ENCODE data around the gene PI4KA.

GRCh38 chr22:20867179-20868024, 8.8 kb upstream of the PI4KA start:
- TF ChIP-seq CREB5 (CRISPR knock-in tag; IDR thresholded peaks at IDR 0.05; ENCODE audit: low read depth) = no peak
- no peak for TF ChIP-seq TOX (CRISPR knock-in tag; IDR thresholded peaks at IDR 0.05; ENCODE audit: borderline replicate concordance)
- no peak for TF ChIP-seq SNAI2 (CRISPR knock-in tag; IDR thresholded peaks at IDR 0.05)
- peak; percentile 59; the same call in 1 of the 2 replicates for TF ChIP-seq PPARA (CRISPR knock-in tag; IDR thresholded peaks at IDR 0.05; ENCODE audit: borderline replicate concordance)
- TF ChIP-seq PATZ1 (CRISPR knock-in tag; IDR thresholded peaks at IDR 0.05; ENCODE audit: borderline replicate concordance) = no peak
- TF ChIP-seq OSR1 (CRISPR knock-in tag; IDR thresholded peaks at IDR 0.05) = no peak
- no peak for TF ChIP-seq GLIS3 (CRISPR knock-in tag; IDR thresholded peaks at IDR 0.05)
- TF ChIP-seq ZFP30 (CRISPR knock-in tag; IDR thresholded peaks at IDR 0.05) = no peak
- no peak for TF ChIP-seq RARB (CRISPR knock-in tag; IDR thresholded peaks at IDR 0.05)
- peak; percentile 53; the same call in 1 of the 2 replicates for TF ChIP-seq TCF4 (CRISPR knock-in tag; IDR thresholded peaks at IDR 0.05; ENCODE audit: borderline replicate concordance)
- no peak for TF ChIP-seq ZC3H10 (CRISPR knock-in tag; IDR thresholded peaks at IDR 0.05)
- no peak for TF ChIP-seq ZFP3 (CRISPR knock-in tag; IDR thresholded peaks at IDR 0.05)
- no peak for TF ChIP-seq CSDC2 (CRISPR knock-in tag; IDR thresholded peaks at IDR 0.05)
- no peak for TF ChIP-seq ARNTL (CRISPR knock-in tag; IDR thresholded peaks at IDR 0.05; ENCODE audit: borderline replicate concordance, low read depth)

Measured in SK-N-SH treated with all-trans-retinoic acid at 6 μM for 48 hours (cell line).